Uterus (tissue), 2 donors: Measurements from ENCODE around the gene SYDE2.

Source experiments
- POLR2A ChIP-seq, 2 donors: fragments of 450-650 bp; IDR thresholded peaks; one replicate each; pipeline ENCODE4 v1.6.1; 2016; ENCODE audit warnings: antibody characterized with exemption in 2 of 2, mild to moderate bottlenecking in 1 of 2, moderate library complexity in 1 of 2
- TF ChIP-seq, protein P1 (sequence below), 4 experiments: fragments of 200-600 bp in 2 of 4; fragments of 450-650 bp in 2 of 4; sonication (generic) in 2 of 4; IDR thresholded peaks; one replicate each; pipeline ENCODE4 v1.5.1; 2016 to 2019; ENCODE audit warnings: antibody characterized with exemption in 4 of 4, mild to moderate bottlenecking in 2 of 4, moderate library complexity in 1 of 4

- TF ChIP-seq, protein P1, sequence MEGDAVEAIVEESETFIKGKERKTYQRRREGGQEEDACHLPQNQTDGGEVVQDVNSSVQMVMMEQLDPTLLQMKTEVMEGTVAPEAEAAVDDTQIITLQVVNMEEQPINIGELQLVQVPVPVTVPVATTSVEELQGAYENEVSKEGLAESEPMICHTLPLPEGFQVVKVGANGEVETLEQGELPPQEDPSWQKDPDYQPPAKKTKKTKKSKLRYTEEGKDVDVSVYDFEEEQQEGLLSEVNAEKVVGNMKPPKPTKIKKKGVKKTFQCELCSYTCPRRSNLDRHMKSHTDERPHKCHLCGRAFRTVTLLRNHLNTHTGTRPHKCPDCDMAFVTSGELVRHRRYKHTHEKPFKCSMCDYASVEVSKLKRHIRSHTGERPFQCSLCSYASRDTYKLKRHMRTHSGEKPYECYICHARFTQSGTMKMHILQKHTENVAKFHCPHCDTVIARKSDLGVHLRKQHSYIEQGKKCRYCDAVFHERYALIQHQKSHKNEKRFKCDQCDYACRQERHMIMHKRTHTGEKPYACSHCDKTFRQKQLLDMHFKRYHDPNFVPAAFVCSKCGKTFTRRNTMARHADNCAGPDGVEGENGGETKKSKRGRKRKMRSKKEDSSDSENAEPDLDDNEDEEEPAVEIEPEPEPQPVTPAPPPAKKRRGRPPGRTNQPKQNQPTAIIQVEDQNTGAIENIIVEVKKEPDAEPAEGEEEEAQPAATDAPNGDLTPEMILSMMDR (IDR thresholded peaks at IDR 0.05) = no peak
- TF ChIP-seq POLR2A (IDR thresholded peaks at IDR 0.05) = no peak
These were observed 41.9 kb downstream of the SYDE2 start for GRCh38 chr1:85158910-85159309.
